ENCODE measurements around the gene BRAF.

DNA sequence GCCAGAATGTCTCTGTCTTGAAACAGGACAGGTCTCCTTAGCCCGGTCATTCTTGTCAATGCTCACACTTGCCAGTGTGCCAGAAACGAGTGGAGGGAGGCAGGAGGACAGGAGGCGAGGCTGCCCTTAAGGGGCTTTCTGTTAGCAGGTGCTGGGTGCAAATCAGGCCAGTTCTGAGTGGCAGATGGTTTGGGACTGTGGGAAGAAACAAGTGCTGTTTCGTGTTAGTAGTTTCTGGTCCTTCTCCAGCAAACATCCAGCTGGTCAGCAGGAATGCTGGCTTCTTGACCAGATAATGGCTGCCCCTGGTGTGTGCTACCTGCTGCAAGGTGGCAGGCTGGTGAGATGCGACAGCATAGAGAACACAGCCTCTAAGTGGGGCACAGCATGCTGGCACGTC, 236.4 kb downstream of the BRAF start:
- TF ChIP-seq EP300 (IDR thresholded peaks at IDR 0.05; ENCODE audit: low read depth): no peak
- no peak for TF ChIP-seq POLR2A (IDR thresholded peaks at IDR 0.05)

Data from transverse colon (tissue), 1 donor.